T-helper 2 cell treated with Interferon-gamma antibody and Interleukin-4, amounts not matched to agents 5 μg/mL and 100 μg/mL, for 36 hours (primary cell): ENCODE results near the gene CYP3A4.
"Not testable (repeated sequence)": the region's sequence is repeated elsewhere in the genome, so short reads cannot be mapped to it uniquely, and the experiment has no call there.

Source experiments
- DNase-seq: peaks from one replicate; pipeline ENCODE4 v3.0.0; 2021; ENCODE audit warnings: low spot score
- H3K27ac Mint-ChIP-seq: one replicate; pipeline ENCODE4 v1.8.0; 2021; ENCODE audit warnings: mild to moderate bottlenecking, mixed read lengths
- H3K27me3 Mint-ChIP-seq: one replicate; pipeline ENCODE4 v1.8.0; 2021; ENCODE audit warnings: low read depth, mixed read lengths
- H3K36me3 Mint-ChIP-seq: one replicate; pipeline ENCODE4 v1.8.0; 2021; ENCODE audit warnings: low read depth, mixed read lengths
- H3K4me1 Mint-ChIP-seq: one replicate; pipeline ENCODE4 v1.8.0; 2021; ENCODE audit warnings: low read depth, mixed read lengths
- H3K4me3 Mint-ChIP-seq: one replicate; pipeline ENCODE4 v1.8.0; 2022; ENCODE audit warnings: mild to moderate bottlenecking, moderate library complexity, mixed read lengths
- H3K9me3 Mint-ChIP-seq: one replicate; pipeline ENCODE4 v1.8.0; 2021; ENCODE audit warnings: mixed read lengths

CYP3A4 gene

DNA sequence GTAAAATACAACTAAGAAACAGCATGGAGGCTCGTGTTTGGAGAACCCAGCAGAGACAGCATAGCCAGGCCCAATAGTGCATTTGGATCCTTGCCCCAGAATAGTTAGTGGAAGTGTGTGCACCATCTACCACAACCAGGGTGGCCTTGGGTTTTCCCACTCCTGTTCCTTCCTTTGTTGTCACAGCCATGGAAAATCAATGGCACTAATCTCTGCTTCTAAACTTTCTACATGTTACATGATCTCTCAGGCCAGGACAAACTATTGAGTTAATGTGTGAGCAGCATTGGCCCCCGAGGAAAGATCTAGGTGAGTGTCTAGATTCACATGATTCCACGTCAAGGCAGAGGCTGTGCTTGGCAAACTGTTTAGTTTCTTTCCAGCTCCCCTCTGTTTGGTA is 51.0 kb downstream of the CYP3A4 start:
- Mint-ChIP-seq H3K27ac (no peak overlapping the region), H3K27me3 (no peaks in the 10 kb centered on the region), H3K4me1 (no peaks in the 10 kb centered on the region), H3K9me3 (no peaks in the 10 kb centered on the region), H3K4me3 (no peak overlapping the region), H3K36me3 (peaks cover 6% of the 10 kb centered on the region)
- no peak for DNase-seq

DNA sequence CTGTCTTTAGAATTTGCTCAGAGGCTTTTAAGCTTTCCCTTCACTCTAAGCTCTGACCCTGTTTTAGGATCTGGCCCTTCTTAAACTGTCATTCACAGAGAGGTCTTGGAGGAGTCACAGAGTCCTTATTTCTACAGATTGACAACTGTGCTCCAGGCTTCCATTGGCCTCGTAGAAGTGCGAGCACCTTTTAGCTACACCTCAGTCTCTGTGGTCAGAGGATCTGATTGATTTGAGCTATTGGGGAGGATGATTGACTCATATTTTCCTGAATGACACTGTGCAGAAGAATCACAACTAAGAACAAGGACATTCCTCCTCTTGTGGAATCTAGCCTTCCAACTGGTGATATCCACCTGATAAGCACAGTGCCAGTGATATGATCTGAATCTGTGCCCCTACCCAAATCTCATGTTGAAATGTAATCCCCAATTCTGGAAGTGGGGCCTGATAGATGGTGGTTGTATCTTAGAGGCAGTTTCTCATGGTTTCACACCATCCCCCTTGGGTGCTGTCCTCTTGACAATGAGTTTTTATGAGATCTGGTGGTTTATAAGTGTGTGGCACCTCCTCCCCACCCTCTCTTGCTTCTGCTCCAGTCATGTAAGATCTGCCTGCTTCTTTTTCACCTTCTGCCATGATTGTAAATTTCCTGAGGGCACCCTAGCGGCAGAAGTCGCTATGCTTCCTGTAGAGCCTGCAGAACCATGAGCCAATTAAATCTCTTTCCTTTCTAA is 52.2 kb downstream of the CYP3A4 start:
- no peaks in the 10 kb centered on the region for H3K4me1 Mint-ChIP-seq
- peaks cover 4% of the 10 kb centered on the region for H3K36me3 Mint-ChIP-seq
- no peak for DNase-seq
- H3K27ac Mint-ChIP-seq: no peak overlapping the region
- no peaks in the 10 kb centered on the region for H3K27me3 Mint-ChIP-seq
- H3K9me3 Mint-ChIP-seq: no peaks in the 10 kb centered on the region
- H3K4me3 Mint-ChIP-seq: no peak overlapping the region

GRCh38 chr7:99730992-99731391 is 53.0 kb downstream of the CYP3A4 start:
- no peaks in the 10 kb centered on the region for H3K9me3 Mint-ChIP-seq
- no peaks in the 10 kb centered on the region for H3K4me1 Mint-ChIP-seq
- no peaks in the 10 kb centered on the region for H3K36me3 Mint-ChIP-seq
- no peak for DNase-seq
- no peak overlapping the region for H3K27ac Mint-ChIP-seq
- no peaks in the 10 kb centered on the region for H3K27me3 Mint-ChIP-seq
- no peak overlapping the region for H3K4me3 Mint-ChIP-seq

DNA sequence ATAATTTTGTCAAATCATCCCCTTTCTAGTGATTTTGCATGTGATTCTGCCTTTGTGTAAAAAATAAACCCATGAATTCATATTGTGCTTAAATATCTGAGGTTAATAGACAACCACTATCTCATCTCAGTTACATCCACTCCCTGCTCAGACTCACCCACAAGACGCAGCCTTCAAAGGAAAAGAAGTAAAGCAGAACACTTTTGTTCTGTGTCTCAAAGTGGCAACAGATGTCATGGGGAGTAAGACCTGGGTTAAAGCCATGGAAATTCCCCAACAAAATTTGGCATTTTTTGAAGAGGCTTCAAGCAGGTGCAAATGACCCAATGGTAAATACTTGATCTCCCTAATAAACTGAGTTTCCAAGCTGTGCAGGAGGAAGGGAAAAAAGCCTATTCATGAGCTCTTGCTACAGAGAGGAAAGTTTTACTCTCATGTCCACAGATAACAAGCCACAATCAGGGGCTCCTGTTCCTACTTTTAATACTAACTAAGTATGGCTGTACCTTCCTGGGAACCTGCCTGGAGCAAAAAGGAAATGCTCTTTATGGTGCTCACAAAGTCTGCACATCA is 53.7 kb downstream of the CYP3A4 start:
- no peak for DNase-seq
- Mint-ChIP-seq H3K4me1 (no peaks in the 10 kb centered on the region), H3K27me3 (no peaks in the 10 kb centered on the region), H3K36me3 (no peaks in the 10 kb centered on the region), H3K9me3 (no peaks in the 10 kb centered on the region), H3K27ac (no peak overlapping the region), H3K4me3 (no peak overlapping the region)

GRCh38 chr7:99729486-99730237 is 54.3 kb downstream of the CYP3A4 start:
- no peaks in the 10 kb centered on the region for H3K4me1 Mint-ChIP-seq
- no peak overlapping the region for H3K27ac Mint-ChIP-seq
- no peaks in the 10 kb centered on the region for H3K27me3 Mint-ChIP-seq
- H3K4me3 Mint-ChIP-seq: no peak overlapping the region
- H3K9me3 Mint-ChIP-seq: no peaks in the 10 kb centered on the region
- no peak for DNase-seq
- H3K36me3 Mint-ChIP-seq: no peaks in the 10 kb centered on the region

DNA sequence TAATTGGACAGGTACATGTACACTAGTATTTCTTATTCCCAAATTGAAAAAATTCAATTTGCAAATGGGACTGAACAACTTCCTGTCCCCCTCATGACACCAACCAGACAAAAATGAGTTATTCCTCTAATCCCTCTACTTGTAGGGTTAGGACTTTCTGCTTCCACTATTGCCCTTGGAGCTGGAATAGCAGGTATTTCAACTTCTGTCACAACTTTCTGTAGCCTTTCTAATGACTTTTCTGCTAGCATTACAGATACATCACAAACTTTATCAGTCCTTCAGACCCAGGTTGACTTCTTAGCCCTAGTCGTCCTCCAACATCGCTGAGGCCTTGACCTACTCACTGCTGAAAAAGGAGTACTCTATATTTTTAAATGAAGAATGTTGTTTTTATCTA is 55.4 kb downstream of the CYP3A4 start:
- no peaks in the 10 kb centered on the region for H3K27me3 Mint-ChIP-seq
- H3K4me1 Mint-ChIP-seq: no peaks in the 10 kb centered on the region
- H3K36me3 Mint-ChIP-seq: no peaks in the 10 kb centered on the region
- no peaks in the 10 kb centered on the region for H3K9me3 Mint-ChIP-seq
- no peak overlapping the region for H3K4me3 Mint-ChIP-seq
- H3K27ac Mint-ChIP-seq: no peak overlapping the region
- DNase-seq: no peak

DNA sequence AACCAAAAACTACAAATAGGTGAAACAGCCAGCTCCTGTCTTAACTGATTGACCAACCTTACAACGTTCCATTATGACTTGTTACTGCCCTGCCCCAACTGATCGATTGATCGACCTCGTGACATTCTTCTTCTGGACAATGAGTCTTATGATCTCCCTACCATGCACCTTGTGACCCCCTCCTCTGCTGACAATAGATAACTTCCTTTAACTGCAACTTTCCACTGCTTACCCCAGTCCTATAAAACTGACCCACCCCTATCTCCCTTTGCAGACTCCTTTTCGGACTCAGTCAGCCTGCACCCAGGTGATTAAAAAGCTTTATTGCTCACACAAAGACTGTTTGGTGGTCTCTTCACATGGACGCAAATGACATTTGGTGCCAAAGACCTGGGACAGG is 60.8 kb downstream of the CYP3A4 start:
- DNase-seq, H3K27me3 Mint-ChIP-seq, H3K4me3 Mint-ChIP-seq, H3K27ac Mint-ChIP-seq, H3K4me1 Mint-ChIP-seq, H3K9me3 Mint-ChIP-seq, H3K36me3 Mint-ChIP-seq: not testable (repeated sequence)

DNA sequence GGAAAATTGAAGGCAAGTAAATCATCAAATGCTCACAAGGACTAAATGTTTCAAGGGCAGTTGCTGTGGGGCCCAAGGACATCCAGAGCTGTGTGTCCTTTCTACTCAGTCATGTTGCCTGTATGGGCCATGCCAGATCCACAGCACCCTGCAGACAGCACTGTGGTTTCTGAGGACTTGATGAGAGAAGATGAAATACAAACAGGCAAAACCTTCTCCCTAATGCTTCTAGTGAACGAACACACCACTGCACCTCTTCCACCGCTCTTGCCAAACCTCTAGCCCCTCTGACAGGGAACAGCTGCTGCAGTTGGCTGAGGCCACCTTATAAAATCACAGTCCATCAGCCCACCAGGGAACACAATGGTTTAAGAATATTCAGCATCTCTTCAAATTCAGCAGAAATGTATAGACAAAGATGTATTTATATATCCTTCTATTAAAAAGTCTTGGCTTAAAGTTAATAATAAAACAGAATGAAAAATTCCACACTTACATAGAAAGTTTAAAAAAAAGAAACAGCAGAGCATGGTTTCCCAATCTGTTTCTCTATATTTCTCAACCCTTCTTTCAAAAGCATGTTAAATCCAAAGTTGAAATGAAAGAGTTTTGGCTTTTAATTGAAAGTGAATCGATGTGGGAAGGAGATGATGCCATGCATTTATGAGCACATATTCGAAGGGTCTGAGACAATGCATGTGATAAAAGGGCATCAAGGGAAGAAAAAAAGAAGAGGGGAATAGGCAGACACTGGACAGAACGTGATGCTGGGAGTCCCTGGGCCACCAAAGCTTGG is 63.0 kb downstream of the CYP3A4 start:
- H3K36me3 Mint-ChIP-seq: no peaks in the 10 kb centered on the region
- H3K4me1 Mint-ChIP-seq: peaks cover 5% of the 10 kb centered on the region
- no peaks in the 10 kb centered on the region for H3K9me3 Mint-ChIP-seq
- H3K4me3 Mint-ChIP-seq: no peak overlapping the region
- H3K27ac Mint-ChIP-seq: no peak overlapping the region
- DNase-seq: no peak
- H3K27me3 Mint-ChIP-seq: no peaks in the 10 kb centered on the region

DNA sequence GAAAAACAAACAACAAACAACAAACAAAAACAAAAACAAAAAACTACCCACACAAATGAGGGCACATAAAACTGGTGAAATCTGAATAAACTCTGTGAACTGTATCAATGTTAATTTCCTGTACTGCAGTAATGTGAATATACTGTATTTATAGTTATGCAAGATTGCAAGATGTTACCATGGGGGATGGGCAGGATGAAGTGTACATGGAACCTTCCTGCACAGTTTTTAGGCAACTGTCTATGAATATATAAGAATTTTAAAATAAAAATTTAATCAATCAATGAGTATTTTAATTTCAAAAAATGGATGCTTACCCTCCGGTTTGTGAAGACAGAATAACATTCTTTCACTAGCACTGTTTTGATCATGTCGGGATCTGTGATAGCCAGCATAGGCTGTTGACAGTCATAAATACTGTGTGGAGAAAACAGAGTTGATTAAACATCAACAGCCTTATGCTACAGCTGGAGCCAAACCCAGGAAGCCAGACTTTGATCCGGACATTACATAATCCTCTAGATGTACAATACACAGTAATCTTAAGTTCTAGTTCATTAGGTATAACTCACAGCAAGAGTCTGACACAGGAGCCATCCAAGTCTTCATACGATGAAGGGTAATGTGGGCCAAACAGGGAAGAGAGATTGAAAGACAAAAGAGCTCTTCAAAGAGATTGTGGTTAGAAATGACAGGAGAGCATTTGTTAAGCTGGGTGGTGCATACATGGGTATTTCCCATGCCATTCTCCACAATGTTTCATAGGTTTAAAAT is 63.8 kb downstream of the CYP3A4 start:
- peak overlapping the region; percentile 42 for H3K27ac Mint-ChIP-seq
- no peak overlapping the region for H3K4me3 Mint-ChIP-seq
- no peaks in the 10 kb centered on the region for H3K9me3 Mint-ChIP-seq
- H3K36me3 Mint-ChIP-seq: no peaks in the 10 kb centered on the region
- H3K4me1 Mint-ChIP-seq: peaks cover 5% of the 10 kb centered on the region
- no peak for DNase-seq
- H3K27me3 Mint-ChIP-seq: no peaks in the 10 kb centered on the region

- H3K4me3 Mint-ChIP-seq: no peak overlapping the region
- peaks cover 3% of the 10 kb centered on the region for H3K36me3 Mint-ChIP-seq
- peaks cover 10% of the 10 kb centered on the region for H3K9me3 Mint-ChIP-seq
These were observed 69.9 kb downstream of the CYP3A4 start for GRCh38 chr7:99713995-99714570.

DNA sequence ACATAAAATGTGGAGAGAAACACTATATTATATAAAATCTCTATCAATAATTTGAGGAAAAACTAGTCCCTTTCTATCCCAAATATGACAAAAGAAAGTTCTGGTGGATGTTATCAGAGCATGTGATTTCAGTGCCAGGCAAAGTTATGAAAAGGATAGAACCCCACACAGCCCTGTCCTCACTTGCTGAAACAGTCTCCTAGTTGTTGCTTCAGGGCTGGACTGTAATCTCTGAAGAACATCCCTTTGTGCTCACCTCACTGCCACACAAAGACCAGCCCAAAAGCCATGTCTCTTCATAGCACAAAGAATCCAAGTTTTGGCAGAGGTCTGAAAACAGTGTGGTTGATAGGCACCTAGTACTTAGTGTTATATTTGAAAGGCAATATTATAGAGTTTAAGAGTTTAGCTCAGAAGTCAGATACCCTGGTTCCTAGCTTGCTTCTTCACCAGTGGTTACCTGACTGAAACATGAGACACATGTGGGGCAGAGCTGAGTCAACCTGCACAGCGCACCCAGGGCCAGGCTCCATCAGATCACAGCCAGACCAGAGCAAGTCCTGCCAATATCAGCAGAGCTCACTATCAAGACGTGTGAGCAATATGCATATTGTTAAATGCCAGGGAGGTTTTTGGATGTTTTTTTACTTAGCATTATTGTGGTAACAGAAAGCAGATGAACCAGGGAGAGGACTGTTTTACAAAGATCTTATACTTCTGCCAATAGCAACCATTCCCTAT is 74.0 kb downstream of the CYP3A4 start:
- H3K4me1 Mint-ChIP-seq: no peaks in the 10 kb centered on the region
- peaks cover 9% of the 10 kb centered on the region for H3K9me3 Mint-ChIP-seq
- no peak overlapping the region for H3K27ac Mint-ChIP-seq
- peaks cover 3% of the 10 kb centered on the region for H3K36me3 Mint-ChIP-seq
- no peak for DNase-seq
- H3K27me3 Mint-ChIP-seq: no peaks in the 10 kb centered on the region
- H3K4me3 Mint-ChIP-seq: no peak overlapping the region

More at GRCh38 chr7:99713995-99714570, 69.9 kb downstream of the CYP3A4 start:
- DNase-seq: no peak
- H3K4me1 Mint-ChIP-seq: no peaks in the 10 kb centered on the region
- no peaks in the 10 kb centered on the region for H3K27me3 Mint-ChIP-seq
- H3K27ac Mint-ChIP-seq: no peak overlapping the region

DNA sequence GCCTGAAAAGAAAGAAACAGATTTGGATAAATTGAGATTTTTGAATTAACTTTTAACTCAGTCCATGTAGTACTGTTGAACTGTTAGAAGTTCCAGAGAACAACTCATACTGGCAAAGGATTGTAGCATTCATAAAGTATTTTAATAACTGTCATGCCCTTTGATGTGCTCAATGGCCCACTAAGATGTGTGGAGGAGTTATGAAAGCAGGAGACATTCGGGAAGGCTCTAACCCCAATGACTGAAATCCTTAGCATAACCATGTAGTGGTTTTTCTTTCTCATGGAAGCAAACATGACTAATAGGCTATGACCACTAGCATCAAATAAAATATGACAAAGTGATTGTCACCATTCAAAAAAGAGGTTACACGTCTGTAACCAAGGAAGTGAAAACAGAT is 74.7 kb downstream of the CYP3A4 start:
- Mint-ChIP-seq H3K27me3 (no peaks in the 10 kb centered on the region), H3K4me3 (no peak overlapping the region), H3K36me3 (peaks cover 3% of the 10 kb centered on the region), H3K9me3 (peaks cover 2% of the 10 kb centered on the region), H3K4me1 (no peaks in the 10 kb centered on the region), H3K27ac (no peak overlapping the region)
- no peak for DNase-seq
